Loucy (cell line): Measurements from ENCODE around the gene ARL5C.
"Not testable (repeated sequence)": the region's sequence is repeated elsewhere in the genome, so short reads cannot be mapped to it uniquely, and the experiment has no call there.

ENCODE experiments used
- H2AFZ ChIP-seq: fragments of 200-600 bp; sonication (generic); 2 replicates; pipeline ENCODE4 v1.6.0; 2016; ENCODE audit warnings: antibody characterized with exemption, mild to moderate bottlenecking, low read length, moderate library complexity
- H3F3A ChIP-seq: fragments of 200-600 bp; 2 replicates; pipeline ENCODE4 v1.6.0; 2016; ENCODE audit warnings: antibody characterized with exemption, low read depth, mild to moderate bottlenecking
- H3K27me3 ChIP-seq: fragments of 200-600 bp; sonication (generic); 2 replicates; pipeline ENCODE4 v1.6.1; 2014; ENCODE audit warnings: low read length, mild to moderate bottlenecking; ENCODE audit not compliant: insufficient read depth, poor library complexity, severe bottlenecking
- H3K36me3 ChIP-seq: fragments of 200-600 bp; sonication (generic); 2 replicates; pipeline ENCODE4 v1.6.1; 2016; ENCODE audit warnings: low read length; ENCODE audit not compliant: insufficient read depth
- H3K4me1 ChIP-seq: fragments of 200-600 bp; sonication (generic); 2 replicates; pipeline ENCODE4 v1.5.1; 2014; ENCODE audit warnings: low read length, mild to moderate bottlenecking; ENCODE audit not compliant: insufficient read depth, poor library complexity, severe bottlenecking
- H3K4me2 ChIP-seq: fragments of 200-600 bp; sonication (generic); 2 replicates; pipeline ENCODE4 v1.6.0; 2014; ENCODE audit warnings: antibody characterized with exemption, low read length, low read depth, mild to moderate bottlenecking; ENCODE audit not compliant: poor library complexity, severe bottlenecking
- H3K4me3 ChIP-seq: fragments of 200-600 bp; sonication (generic); 2 replicates; pipeline ENCODE4 v1.5.1; 2014; ENCODE audit warnings: low read length, mild to moderate bottlenecking, mixed read lengths; ENCODE audit not compliant: poor library complexity, severe bottlenecking
- H3K79me2 ChIP-seq: fragments of 200-600 bp; sonication (generic); 2 replicates; pipeline ENCODE4 v1.6.1; 2014; ENCODE audit warnings: low read length; ENCODE audit not compliant: insufficient read depth
- H3K9ac ChIP-seq: fragments of 200-600 bp; sonication (generic); 2 replicates; pipeline ENCODE4 v1.6.0; 2014; ENCODE audit warnings: mild to moderate bottlenecking, low read depth, low read length, moderate library complexity; ENCODE audit not compliant: poor library complexity, severe bottlenecking
- H3K9me2 ChIP-seq: fragments of 200-600 bp; sonication (generic); replicated peaks from 2 replicates; pipeline ENCODE4 v1.6.1; 2016; ENCODE audit warnings: low read depth, low read length, mixed read lengths
- H3K9me3 ChIP-seq: fragments of 200-600 bp; sonication (generic); 2 replicates; pipeline ENCODE4 v1.6.1; 2014; ENCODE audit warnings: mild to moderate bottlenecking, antibody characterized with exemption, low read length, low read depth; ENCODE audit not compliant: insufficient read depth
- H4K20me1 ChIP-seq: fragments of 200-600 bp; sonication (generic); 2 replicates; pipeline ENCODE4 v1.6.0; 2014; ENCODE audit warnings: antibody characterized with exemption, low read length, mild to moderate bottlenecking; ENCODE audit not compliant: insufficient read depth, poor library complexity, severe bottlenecking
- EZH2phosphoT487 ChIP-seq: fragments of 200-600 bp; IDR thresholded peaks from 2 replicates; pipeline ENCODE4 v1.6.1; 2018; ENCODE audit warnings: antibody characterized with exemption, mild to moderate bottlenecking, moderate library complexity, borderline replicate concordance
- TF ChIP-seq, protein P1 (sequence below): fragments of 200-600 bp; sonication (generic); conservative IDR thresholded peaks from 2 replicates; pipeline ENCODE4 v1.5.1; 2014; ENCODE audit warnings: mild to moderate bottlenecking, antibody characterized with exemption, low read length

The ARL5C gene

DNA sequence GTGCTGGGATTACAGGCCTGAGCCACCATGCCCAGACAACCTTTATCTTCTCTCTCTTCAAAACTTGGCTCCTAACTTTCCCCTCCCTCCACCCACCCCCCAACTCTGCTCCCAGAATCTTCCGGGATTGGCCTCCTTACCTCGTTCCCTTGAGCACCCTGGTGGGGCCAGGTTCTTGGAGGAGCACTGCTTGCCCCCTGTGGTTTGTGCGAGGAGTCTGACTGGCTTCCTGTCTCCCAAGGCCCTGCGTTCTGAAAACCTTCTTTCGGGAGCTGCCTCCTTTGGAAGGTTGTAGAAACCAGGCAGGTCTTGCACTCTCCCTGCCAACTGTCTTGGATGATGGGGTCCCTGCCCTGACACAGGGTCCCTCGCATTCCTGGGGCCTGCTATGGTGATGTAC lies 34.3 kb downstream of the ARL5C start:
- Histone ChIP-seq H3K27me3 (no peaks in the 10 kb centered on the region), H3K9ac (no peak overlapping the region), H3F3A (no peaks in the 10 kb centered on the region), H3K9me3 (no peaks in the 10 kb centered on the region), H3K4me3 (no peak overlapping the region), H2AFZ (no peak overlapping the region), H3K36me3 (no peaks in the 10 kb centered on the region), H3K79me2 (no peaks in the 10 kb centered on the region), H3K4me1 (no peaks in the 10 kb centered on the region), H3K4me2 (no peak overlapping the region), H4K20me1 (no peaks in the 10 kb centered on the region), H3K9me2 (no peaks in the 10 kb centered on the region)
- TF ChIP-seq, protein P1, sequence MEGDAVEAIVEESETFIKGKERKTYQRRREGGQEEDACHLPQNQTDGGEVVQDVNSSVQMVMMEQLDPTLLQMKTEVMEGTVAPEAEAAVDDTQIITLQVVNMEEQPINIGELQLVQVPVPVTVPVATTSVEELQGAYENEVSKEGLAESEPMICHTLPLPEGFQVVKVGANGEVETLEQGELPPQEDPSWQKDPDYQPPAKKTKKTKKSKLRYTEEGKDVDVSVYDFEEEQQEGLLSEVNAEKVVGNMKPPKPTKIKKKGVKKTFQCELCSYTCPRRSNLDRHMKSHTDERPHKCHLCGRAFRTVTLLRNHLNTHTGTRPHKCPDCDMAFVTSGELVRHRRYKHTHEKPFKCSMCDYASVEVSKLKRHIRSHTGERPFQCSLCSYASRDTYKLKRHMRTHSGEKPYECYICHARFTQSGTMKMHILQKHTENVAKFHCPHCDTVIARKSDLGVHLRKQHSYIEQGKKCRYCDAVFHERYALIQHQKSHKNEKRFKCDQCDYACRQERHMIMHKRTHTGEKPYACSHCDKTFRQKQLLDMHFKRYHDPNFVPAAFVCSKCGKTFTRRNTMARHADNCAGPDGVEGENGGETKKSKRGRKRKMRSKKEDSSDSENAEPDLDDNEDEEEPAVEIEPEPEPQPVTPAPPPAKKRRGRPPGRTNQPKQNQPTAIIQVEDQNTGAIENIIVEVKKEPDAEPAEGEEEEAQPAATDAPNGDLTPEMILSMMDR, result no peak
- TF ChIP-seq EZH2phosphoT487, result no peak

- H4K20me1 ChIP-seq, result no peaks in the 10 kb centered on the region
- no peaks in the 10 kb centered on the region for H3K9me3 ChIP-seq
- no peak overlapping the region for H3K9ac ChIP-seq
- no peaks in the 10 kb centered on the region for H3F3A ChIP-seq
- no peaks in the 10 kb centered on the region for H3K36me3 ChIP-seq
- H3K4me3 ChIP-seq, result no peak overlapping the region
- H3K9me2 ChIP-seq, result no peaks in the 10 kb centered on the region
- no peaks in the 10 kb centered on the region for H3K27me3 ChIP-seq
- H3K4me1 ChIP-seq, result no peaks in the 10 kb centered on the region
- TF ChIP-seq, protein P1, result no peak
- TF ChIP-seq EZH2phosphoT487, result no peak
- no peak overlapping the region for H3K4me2 ChIP-seq
- no peaks in the 10 kb centered on the region for H3K79me2 ChIP-seq
- no peak overlapping the region for H2AFZ ChIP-seq
These were observed 35.8 kb downstream of the ARL5C start for GRCh38 chr17:39130205-39130604.

DNA sequence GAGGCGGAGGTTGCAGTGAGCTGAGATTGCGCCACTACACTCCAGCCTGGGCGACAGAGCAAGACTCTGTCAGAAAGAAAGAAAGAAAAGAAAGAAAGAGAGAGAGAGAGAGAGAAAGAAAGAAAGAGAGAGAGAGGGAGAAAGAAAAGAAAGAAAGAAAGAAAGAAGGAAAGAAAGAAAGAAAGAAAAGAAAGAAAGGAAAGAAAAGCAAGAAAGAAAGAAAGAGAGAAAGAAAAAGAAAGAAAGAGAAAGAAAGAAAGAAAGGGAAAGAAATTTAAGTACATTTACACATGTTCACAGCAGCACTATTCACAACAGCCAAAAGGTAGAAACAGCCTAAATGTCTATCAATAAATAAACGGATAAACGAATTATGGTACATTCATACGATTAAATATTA lies 36.4 kb downstream of the ARL5C start:
- not testable (repeated sequence) for H3K9me3 ChIP-seq, H3K9ac ChIP-seq, H3F3A ChIP-seq, H2AFZ ChIP-seq, H3K4me3 ChIP-seq, H3K4me2 ChIP-seq, H3K9me2 ChIP-seq, H3K36me3 ChIP-seq, H4K20me1 ChIP-seq, H3K79me2 ChIP-seq, H3K4me1 ChIP-seq, H3K27me3 ChIP-seq

GRCh38 chr17:39126436-39126835 lies 39.5 kb downstream of the ARL5C start:
- H3K4me3 ChIP-seq, result no peak overlapping the region
- H4K20me1 ChIP-seq, result no peaks in the 10 kb centered on the region
- TF ChIP-seq EZH2phosphoT487, result no peak
- TF ChIP-seq, protein P1, result no peak
- H3K79me2 ChIP-seq, result no peaks in the 10 kb centered on the region
- H3K4me1 ChIP-seq, result no peaks in the 10 kb centered on the region
- no peaks in the 10 kb centered on the region for H3K9me2 ChIP-seq
- no peaks in the 10 kb centered on the region for H3K36me3 ChIP-seq
- no peak overlapping the region for H3K9ac ChIP-seq
- H3F3A ChIP-seq, result no peaks in the 10 kb centered on the region
- no peak overlapping the region for H2AFZ ChIP-seq
- no peak overlapping the region for H3K4me2 ChIP-seq
- H3K9me3 ChIP-seq, result no peaks in the 10 kb centered on the region
- H3K27me3 ChIP-seq, result no peaks in the 10 kb centered on the region
